Dermis blood vessel endothelial cell (primary cell): Measurements from ENCODE around the gene COA7. TPM values are rescaled to one million over a fixed set of nuclear protein-coding genes. Genes with fewer than 3 reads are reported as not detected.
"Not testable (repeated sequence)": the region's sequence is repeated elsewhere in the genome, so short reads cannot be mapped to it uniquely, and the experiment has no call there.

Experiments
- DNase-seq: peaks from one replicate; pipeline ENCODE4 v3.0.0; 2010
- total RNA-seq: library from RNA; depleted of rRNA; stranded (reverse); fragments of >200 nt; gene quantifications from 2 replicates; pipeline ENCODE4 v1.2.3, GENCODE V29; 2014

COA7 gene
- total RNA-seq, 1 donor from 2014 or later: 12.6 TPM

- DNase-seq: peak; percentile 94
These were observed 5.0 kb upstream of the COA7 start for GRCh38 chr1:52702886-52703787.

DNA sequence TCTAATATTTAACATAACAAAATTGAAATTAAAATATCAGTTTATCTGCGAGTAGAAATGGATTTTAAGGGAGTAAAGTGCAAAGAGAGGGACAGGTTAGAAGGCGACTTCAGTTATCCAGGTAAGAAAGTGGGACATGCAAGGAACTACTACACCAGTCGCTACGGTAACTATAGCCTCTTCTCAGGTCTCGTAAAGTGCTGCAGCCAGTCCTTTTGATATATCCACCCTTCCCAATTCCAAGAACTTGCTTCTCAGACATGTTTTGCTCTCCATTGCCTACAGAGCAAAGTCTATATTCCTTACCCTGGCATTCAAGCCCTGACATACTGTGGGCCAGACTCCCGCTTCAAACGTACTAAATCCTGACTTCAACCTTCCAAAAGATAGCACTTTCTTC lies 2.5 kb downstream of the COA7 start:
- no peak for DNase-seq

DNA sequence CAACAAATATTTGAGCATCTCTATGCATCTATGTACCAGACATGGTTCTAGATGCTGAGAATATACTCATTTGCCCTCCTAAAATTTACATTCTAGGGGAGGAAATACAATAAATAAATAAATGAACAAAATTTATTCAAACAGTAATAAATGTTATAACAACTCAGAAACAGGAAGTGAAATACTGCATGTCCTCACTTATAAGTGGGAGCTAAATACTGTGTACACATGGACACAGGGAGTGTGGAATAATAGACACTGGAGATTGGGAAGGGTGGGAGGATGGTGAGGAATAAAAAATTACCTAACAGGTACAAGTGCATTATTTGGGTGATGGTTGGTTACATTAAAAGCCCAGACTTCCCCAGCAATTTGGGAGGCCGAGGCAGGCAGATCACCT lies 4.3 kb downstream of the COA7 start:
- DNase-seq: no peak

DNA sequence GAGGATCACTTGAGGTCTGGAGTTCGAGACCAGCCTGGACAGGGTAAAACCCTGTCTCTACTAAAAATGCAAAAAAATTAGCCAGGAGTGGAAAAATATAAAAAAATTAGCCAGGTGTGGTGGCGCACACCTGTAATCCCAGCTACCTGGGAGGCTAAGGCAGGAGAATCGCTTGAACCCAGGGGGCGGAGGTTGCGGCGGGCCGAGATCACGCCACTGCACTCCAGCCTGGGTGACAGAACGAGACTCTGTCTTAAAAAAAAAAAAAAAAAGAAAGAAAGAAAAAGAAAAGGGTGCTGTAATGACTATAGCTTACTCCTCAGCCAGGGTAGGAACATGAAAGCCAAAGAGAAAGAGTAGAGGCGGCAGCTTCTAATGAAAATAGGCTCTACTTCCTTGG lies 4.8 kb downstream of the COA7 start:
- DNase-seq: not testable (repeated sequence)

DNA sequence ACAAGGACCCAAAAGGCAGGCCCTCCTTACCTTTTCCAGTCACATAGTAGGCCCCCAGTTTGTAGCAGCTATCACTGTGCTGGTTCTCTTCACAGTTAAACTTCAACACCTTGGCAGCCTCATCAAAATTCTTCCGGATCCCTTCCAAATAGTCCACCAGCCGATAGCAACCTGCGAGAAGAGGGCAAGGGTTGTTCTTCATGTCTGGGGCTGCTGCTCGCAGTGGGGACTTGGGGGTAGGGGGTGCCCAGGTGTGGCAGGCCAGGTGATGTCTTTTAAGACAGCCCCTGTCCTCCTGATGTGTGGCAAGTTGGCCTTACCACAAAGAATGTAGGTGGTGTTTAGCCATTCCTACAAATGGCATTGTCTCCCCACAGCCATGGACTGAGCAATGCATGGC lies 5.5 kb downstream of the COA7 start:
- no peak for DNase-seq

DNA sequence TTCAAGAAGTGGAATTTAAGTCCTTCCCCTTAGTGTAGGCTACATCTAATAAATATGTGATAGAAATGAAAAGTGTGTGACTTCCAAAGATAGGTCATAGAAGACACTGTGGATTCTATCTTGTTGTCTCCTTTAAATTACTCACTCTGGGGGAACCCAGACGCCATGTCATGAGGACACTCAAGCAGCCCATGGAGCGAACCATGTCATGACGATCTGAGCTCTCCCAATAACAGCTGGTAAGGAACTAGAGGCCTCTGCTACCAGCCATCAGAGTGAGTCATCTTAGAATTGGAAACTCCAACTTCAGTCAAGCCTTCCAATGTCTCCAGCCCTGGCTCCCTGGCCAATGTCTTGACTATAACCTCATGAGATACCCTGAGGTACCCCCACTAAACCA lies 6.3 kb downstream of the COA7 start:
- DNase-seq: no peak

GRCh38 chr1:52686830-52687229 lies 11.3 kb downstream of the COA7 start:
- DNase-seq: no peak

GRCh38 chr1:52686261-52686751 lies 11.8 kb downstream of the COA7 start:
- peak; percentile 84 for DNase-seq

GRCh38 chr1:52684545-52684944 lies 13.6 kb downstream of the COA7 start:
- no peak for DNase-seq

GRCh38 chr1:52683367-52683940 lies 14.7 kb downstream of the COA7 start:
- no peak for DNase-seq

GRCh38 chr1:52681136-52681535 lies 17.0 kb downstream of the COA7 start:
- DNase-seq: no peak

DNA sequence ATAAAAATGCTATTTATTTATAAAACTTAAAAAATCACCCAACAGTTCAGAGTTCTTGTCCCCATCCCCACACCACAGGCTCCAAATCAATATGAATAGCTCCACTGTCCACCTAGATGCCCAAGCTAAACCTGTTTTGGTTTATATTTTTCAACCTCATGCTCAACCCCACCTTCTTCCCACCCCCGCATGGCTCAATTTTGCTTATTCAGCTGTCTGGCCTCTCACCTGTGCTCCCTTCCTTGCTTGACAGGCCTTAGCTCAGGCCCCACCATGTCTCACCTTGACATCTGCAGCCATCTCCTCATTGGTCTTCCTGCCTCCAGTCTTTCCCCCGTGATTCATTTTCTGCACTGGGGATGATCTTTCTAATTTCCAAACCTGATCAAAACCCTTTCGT lies 17.8 kb downstream of the COA7 start:
- DNase-seq: no peak

- no peak for DNase-seq
These were observed 18.6 kb downstream of the COA7 start for GRCh38 chr1:52679498-52679897.

DNA sequence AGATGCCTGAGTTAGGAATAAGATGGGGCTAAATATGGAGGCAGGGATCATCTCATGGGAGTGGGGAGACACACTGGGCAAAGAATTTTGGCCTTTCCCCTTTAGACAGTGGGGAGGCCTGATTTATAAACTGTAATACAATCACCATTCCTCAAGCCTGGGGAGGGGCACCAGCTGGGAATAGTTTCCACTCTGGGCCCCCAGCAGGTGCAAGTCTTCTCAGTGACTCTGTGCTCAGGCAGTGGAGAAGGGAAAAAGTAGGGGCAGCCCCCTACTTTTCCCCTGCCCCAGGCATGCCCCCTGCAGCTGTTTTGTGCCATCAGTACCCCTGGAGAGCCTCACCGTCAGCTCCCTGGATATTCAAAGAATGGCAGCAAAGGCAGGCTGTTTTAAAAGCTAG lies 19.1 kb downstream of the COA7 start:
- no peak for DNase-seq

DNA sequence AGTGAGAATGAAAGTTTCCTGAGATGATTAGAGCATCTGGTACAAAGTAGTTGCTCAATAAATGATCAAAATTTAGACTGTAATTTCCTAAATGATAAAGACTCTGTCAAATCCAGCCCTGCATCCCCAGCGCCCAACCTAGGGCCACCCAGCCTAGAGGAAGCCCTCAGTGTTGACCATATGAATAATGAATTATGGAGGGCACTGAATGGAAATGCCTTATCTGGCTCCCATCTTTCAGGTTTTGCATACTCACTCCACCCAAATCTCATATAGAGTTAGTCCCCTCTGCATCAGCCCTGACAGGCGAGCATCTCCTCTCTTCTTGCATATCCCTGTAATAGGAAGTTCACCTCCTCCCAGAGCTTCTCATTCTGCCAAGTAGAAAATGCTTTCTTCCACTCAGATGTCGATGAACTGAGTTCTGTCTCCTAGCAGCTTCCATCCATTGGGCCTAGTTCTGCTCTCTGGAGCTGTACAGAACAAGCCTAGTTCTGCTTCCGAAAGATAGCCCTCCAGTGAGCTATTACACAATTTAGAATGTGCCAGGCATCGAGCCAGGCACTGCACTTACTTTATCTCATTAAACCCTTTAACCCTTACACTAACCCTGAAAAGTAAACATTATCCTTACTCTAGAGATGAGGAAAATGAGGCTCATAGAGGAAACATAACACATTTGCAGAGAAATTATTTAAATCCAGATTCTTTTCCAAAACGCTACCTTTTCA lies 20.9 kb downstream of the COA7 start:
- no peak for DNase-seq

GRCh38 chr1:52676249-52676903 lies 21.8 kb downstream of the COA7 start:
- no peak for DNase-seq

DNA sequence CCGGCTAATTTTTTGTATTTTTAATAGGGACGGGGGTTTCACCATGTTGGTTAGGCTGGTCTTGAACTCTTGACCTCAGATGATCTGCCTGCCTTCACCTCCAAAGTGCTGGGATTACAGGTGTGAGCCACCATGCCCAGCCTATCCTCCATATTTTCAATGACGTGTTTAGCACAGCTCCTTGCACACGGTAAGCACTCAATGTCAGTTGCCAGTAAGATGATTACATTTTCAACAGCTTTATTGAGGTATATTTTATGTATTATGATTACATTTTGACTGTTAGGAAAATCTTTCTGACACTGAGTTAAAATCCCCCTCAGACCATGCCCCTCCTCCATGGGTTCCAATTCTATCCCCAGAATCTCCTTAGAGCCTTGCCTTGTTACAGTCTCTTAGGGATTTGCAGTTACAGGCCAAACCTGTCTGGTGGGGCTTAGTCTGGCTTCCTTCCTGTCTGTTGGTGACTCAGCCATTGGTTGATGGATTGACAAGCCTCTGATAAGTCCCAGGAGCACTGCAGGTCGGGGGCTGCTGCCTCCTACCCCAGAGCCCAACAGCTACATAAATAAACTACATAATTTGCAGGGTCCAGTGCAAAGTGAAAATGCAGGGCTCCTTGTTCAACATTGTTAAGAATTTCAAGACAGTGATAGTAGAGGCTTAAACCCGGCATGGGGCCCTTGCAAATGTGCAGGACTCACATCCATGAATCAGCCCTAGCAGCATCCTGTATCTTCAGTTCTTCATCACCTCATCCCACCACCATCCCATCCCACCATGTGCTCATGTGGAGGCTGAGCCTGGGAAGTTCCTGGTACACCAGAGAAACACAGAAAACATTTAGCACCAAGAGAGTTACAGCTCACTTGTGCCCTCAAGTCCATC lies 23.4 kb downstream of the COA7 start:
- peak; percentile 65 for DNase-seq

- DNase-seq: no peak
These were observed 24.6 kb downstream of the COA7 start for GRCh38 chr1:52673513-52673912.

DNA sequence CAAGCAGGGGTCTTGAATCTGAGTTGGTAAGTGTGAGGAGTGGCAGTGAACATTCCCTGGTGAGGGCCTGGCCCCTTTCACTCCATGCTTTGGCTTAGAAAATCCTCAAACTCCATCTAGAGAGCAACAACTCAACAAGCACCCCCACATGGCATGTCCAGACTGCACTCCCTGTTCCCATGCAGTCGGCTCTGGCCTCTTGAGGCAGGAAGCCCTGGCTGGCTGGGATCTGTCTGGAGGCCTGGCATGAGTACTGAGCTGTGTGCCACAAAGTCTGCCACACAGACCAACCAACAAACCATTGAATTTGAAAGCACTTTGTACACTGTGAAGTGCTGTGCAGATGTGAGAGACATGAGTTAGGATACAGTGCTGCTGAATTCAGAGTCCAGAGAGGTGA lies 25.2 kb downstream of the COA7 start:
- DNase-seq: peak; percentile 16

DNA sequence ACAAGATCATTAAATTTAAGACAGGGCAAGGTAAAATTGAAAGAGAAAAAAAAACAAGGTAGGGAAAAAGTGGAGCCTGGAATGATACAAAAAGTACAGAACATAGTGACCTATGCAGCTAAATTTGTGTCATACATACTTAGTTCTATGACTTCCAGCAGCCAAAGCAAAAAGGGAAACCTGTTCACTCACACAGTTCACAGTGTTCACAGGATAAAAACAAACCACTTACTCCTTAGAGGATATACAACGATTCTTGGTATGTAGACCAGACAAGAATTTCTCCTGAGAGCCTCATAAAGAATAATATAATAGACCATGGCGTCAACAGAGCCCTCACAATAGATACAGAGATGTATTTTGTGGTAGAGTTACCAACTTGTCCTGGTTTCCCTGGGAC lies 27.5 kb downstream of the COA7 start:
- DNase-seq: no peak

DNA sequence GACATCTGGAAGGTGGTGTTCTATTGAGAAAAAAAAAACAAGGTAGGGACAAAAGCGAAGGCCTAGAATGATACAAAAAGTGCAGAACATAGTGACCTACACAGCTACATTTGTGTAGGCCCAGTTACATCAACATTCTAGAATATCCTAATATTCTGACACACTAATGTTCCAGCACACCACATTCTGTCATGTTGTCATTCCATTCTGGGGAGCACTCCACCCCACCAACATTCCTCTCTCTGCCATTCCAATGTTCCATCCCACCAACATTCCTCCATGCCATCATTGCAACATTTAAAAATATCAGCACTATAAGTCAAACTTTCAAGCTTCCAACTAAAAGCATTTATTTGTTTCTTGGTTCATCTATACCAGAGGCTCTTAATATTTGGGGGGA lies 28.5 kb downstream of the COA7 start:
- DNase-seq: no peak

DNA sequence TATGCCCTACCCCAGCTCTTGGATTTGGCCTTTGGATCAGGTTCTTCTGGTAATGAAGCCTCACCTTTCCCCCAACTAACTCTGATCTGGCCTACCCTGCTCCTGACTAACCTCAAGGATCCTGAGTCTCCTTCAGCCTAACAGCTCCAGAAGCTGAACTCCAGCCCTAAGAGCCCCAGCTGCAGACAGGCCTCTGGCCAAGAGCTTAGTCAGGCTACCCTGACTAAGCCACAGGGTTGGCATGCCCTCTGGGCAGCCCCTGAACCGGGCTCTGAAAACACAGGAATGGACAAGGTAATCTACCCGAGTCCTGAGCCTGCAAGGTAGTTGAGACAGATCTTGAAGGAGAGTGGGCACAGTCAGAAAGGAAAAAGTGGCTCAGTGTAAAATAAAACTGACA lies 29.4 kb downstream of the COA7 start:
- no peak for DNase-seq
